H1 (cell line): ENCODE data around the gene LRRC32. TPM values are rescaled to one million over a fixed set of nuclear protein-coding genes. Genes with fewer than 3 reads are reported as not detected.
A peak's percentile ranks its signal among the peaks of the same experiment; 100 is the strongest.

Experiments used
- CTCF ChIA-PET: fragments of 300-600 bp; sonication (Branson Sonifier 250); formaldehyde crosslinking; loops from one replicate; lab custom pipeline; 2021; ENCODE audit not compliant: partially characterized antibody; lab: Charles Lee
- POLR2A ChIA-PET: fragments of 300-600 bp; sonication (Branson Sonifier 250); formaldehyde crosslinking; loops from one replicate; lab custom pipeline; 2021; ENCODE audit warnings: inconsistent platforms; ENCODE audit not compliant: partially characterized antibody; lab: Charles Lee
- DNase-seq, 2 experiments: peaks; one replicate each; pipeline versions ENCODE4 v3.0.0 to v3.0.0-alpha.2; 2010 to 2022; ENCODE audit warnings: low spot score in 2 of 2, low read depth in 1 of 2, mixed read lengths in 1 of 2
- FAIRE-seq: peaks from 2 replicates; lab custom pipeline; 2011; peaks lifted over from hg19 to GRCh38; lab: Jason Lieb, UNC
- H2AFZ ChIP-seq: 2 replicates; pipeline ENCODE4 v1.8.1; 2012; ENCODE audit warnings: low read length, inconsistent platforms
- H2AK5ac ChIP-seq: 2 replicates; pipeline ENCODE4 v1.6.1; 2013; ENCODE audit warnings: low read depth, low read length
- H2BK120ac ChIP-seq: replicated peaks from 2 replicates; pipeline ENCODE3; 2013; ENCODE audit warnings: low read depth, low read length, inconsistent platforms
- H2BK12ac ChIP-seq: 2 replicates; pipeline ENCODE4 v1.6.1; 2013; ENCODE audit warnings: low read depth, low read length
- H2BK15ac ChIP-seq: 2 replicates; pipeline ENCODE4 v1.6.1; 2013; ENCODE audit warnings: low read length
- H2BK20ac ChIP-seq: 2 replicates; pipeline ENCODE4 v1.6.1; 2013; ENCODE audit warnings: low read length
- H2BK5ac ChIP-seq: 2 replicates; pipeline ENCODE4 v1.6.1; 2013; ENCODE audit warnings: low read depth, low read length
- H3K14ac ChIP-seq: 2 replicates; pipeline ENCODE4 v1.6.1; 2013; ENCODE audit warnings: inconsistent platforms; ENCODE audit not compliant: insufficient read length
- H3K18ac ChIP-seq: 2 replicates; pipeline ENCODE4 v1.6.1; 2013; ENCODE audit warnings: low read length; ENCODE audit errors: extremely low read depth
- H3K23ac ChIP-seq: 2 replicates; pipeline ENCODE4 v1.6.1; 2013; ENCODE audit warnings: inconsistent platforms; ENCODE audit not compliant: insufficient read length
- H3K23me2 ChIP-seq: 2 replicates; pipeline ENCODE4 v1.6.1; 2013; ENCODE audit warnings: low read depth, low read length
- H3K27ac ChIP-seq: 2 replicates; pipeline ENCODE4 v1.6.1; 2011; ENCODE audit warnings: low read depth, low read length, inconsistent platforms
- H3K27me3 ChIP-seq, 4 experiments: replicated peaks in 1 of 4; 1 replicate in 1 of 4; 2 replicates in 3 of 4; pipeline versions ENCODE4 v1.6.1 to v1.8.1; 2011 to 2013; ENCODE audit warnings: low read length in 3 of 4, mild to moderate bottlenecking in 3 of 4, inconsistent platforms in 2 of 4, mixed read lengths in 2 of 4, moderate library complexity in 1 of 4; ENCODE audit not compliant: control insufficient read depth in 3 of 4, insufficient read depth in 3 of 4; ENCODE audit errors: extremely low read depth in 1 of 4
- H3K36me3 ChIP-seq, 4 experiments: 2 replicates each; pipeline versions ENCODE4 v1.6.1 to v1.8.1; 2011 to 2013; ENCODE audit warnings: mild to moderate bottlenecking in 4 of 4, low read length in 3 of 4, moderate library complexity in 2 of 4, control low read depth in 1 of 4, inconsistent platforms in 1 of 4; ENCODE audit not compliant: insufficient read depth in 4 of 4, control insufficient read depth in 2 of 4
- H3K4ac ChIP-seq: replicated peaks from 2 replicates; pipeline ENCODE3; 2013; ENCODE audit warnings: low read length, low read depth, mixed read lengths, inconsistent platforms; ENCODE audit not compliant: insufficient read length
- H3K4me1 ChIP-seq, 4 experiments: replicated peaks in 1 of 4; 1 replicate in 1 of 4; 2 replicates in 3 of 4; pipeline versions ENCODE4 v1.6.1 to v1.8.1; 2011 to 2013; ENCODE audit warnings: low read length in 3 of 4, inconsistent platforms in 2 of 4, mixed read lengths in 1 of 4; ENCODE audit not compliant: insufficient read depth in 4 of 4, control insufficient read depth in 3 of 4
- H3K4me2 ChIP-seq, 2 experiments: 2 replicates each; pipeline versions ENCODE4 v1.6.1 to v1.8.1; 2011 to 2013; ENCODE audit warnings: low read depth in 2 of 2, low read length in 2 of 2, control low read depth in 1 of 2, inconsistent platforms in 1 of 2, mild to moderate bottlenecking in 1 of 2; ENCODE audit not compliant: insufficient read depth in 1 of 2
- H3K4me3 ChIP-seq, 4 experiments: fragments of 200-600, 300-600 bp in 1 of 4; sonication (generic), shearing (Covaris generic), sonication (Bioruptor Twin) in 1 of 4; 2 replicates each; pipeline versions ENCODE4 v1.5.1 to v1.8.1; 2011 to 2016; ENCODE audit warnings: low read length in 4 of 4, low read depth in 3 of 4, control low read depth in 2 of 4, inconsistent platforms in 2 of 4, mild to moderate bottlenecking in 2 of 4, mixed read lengths in 1 of 4, moderate library complexity in 1 of 4; ENCODE audit not compliant: insufficient read depth in 2 of 4; ENCODE audit errors: extremely low read depth in 1 of 4
- H3K56ac ChIP-seq: replicated peaks from 2 replicates; pipeline ENCODE3; 2013; ENCODE audit warnings: low read depth, mild to moderate bottlenecking, mixed read lengths, low read length, inconsistent platforms; ENCODE audit not compliant: insufficient read length
- H3K79me1 ChIP-seq: 2 replicates; pipeline ENCODE4 v1.6.1; 2013; ENCODE audit warnings: low read depth, low read length, control low read depth
- H3K79me2 ChIP-seq, 2 experiments: 2 replicates each; pipeline versions ENCODE4 v1.6.1 to v1.8.1; 2012 to 2013; ENCODE audit warnings: low read length in 2 of 2, mild to moderate bottlenecking in 2 of 2, inconsistent platforms in 1 of 2; ENCODE audit not compliant: insufficient read depth in 2 of 2, control insufficient read depth in 1 of 2
- H3K9ac ChIP-seq, 4 experiments: replicated peaks in 1 of 4; 1 replicate in 1 of 4; 2 replicates in 3 of 4; pipeline versions ENCODE4 v1.6.1 to v1.8.1; 2011 to 2013; ENCODE audit warnings: low read depth in 3 of 4, low read length in 3 of 4, control low read depth in 2 of 4, mild to moderate bottlenecking in 2 of 4, moderate library complexity in 2 of 4, inconsistent platforms in 1 of 4; ENCODE audit errors: extremely low read depth in 1 of 4
- H3K9me3 ChIP-seq, 2 experiments: 2 replicates each; pipeline versions ENCODE4 v1.6.1 to v1.8.1; 2012 to 2013; ENCODE audit warnings: mild to moderate bottlenecking in 2 of 2, moderate library complexity in 2 of 2, control low read depth in 1 of 2, inconsistent platforms in 1 of 2, low read depth in 1 of 2, low read length in 1 of 2, mixed read lengths in 1 of 2; ENCODE audit not compliant: insufficient read depth in 2 of 2
- H4K20me1 ChIP-seq, 2 experiments: replicated peaks in 1 of 2; 2 replicates each; pipeline versions ENCODE3 to v1.8.1; 2011 to 2013; ENCODE audit warnings: inconsistent platforms in 2 of 2, low read length in 2 of 2, mild to moderate bottlenecking in 1 of 2; ENCODE audit not compliant: insufficient read depth in 2 of 2, control insufficient read depth in 1 of 2
- H4K5ac ChIP-seq: 2 replicates; pipeline ENCODE4 v1.6.1; 2013; ENCODE audit warnings: low read length, low read depth, mixed read lengths, inconsistent platforms; ENCODE audit not compliant: insufficient read length
- H4K8ac ChIP-seq: 2 replicates; pipeline ENCODE4 v1.8.0; 2013; ENCODE audit warnings: mild to moderate bottlenecking, moderate library complexity, low read length, inconsistent platforms; ENCODE audit not compliant: insufficient read depth; ENCODE audit errors: extremely low read depth
- H4K91ac ChIP-seq: replicated peaks from 2 replicates; pipeline ENCODE3; 2013; ENCODE audit warnings: low read length, mixed read lengths, inconsistent platforms; ENCODE audit not compliant: insufficient read length
- CBX8 ChIP-seq: fragments of 300-800, 300-1000 bp; sonication (generic); IDR thresholded peaks from 2 replicates; pipeline ENCODE4 v1.7.1; 2016; ENCODE audit warnings: low read depth, low read length, borderline replicate concordance
- E2F6 ChIP-seq: IDR thresholded peaks from 2 replicates; pipeline ENCODE4 v1.6.1; 2012; ENCODE audit warnings: inconsistent platforms
- GTF2F1 ChIP-seq: IDR thresholded peaks from 2 replicates; pipeline ENCODE4 v1.6.1; 2012; ENCODE audit warnings: low read depth, low read length, improper control_type of control experiment, borderline replicate concordance
- MAFK ChIP-seq: IDR thresholded peaks from 2 replicates; pipeline ENCODE4 v1.6.1; 2012; ENCODE audit warnings: low read depth, mild to moderate bottlenecking, improper control_type of control experiment, low read length
- MAX ChIP-seq: IDR thresholded peaks from 2 replicates; pipeline ENCODE4 v1.6.1; 2012; ENCODE audit warnings: inconsistent platforms
- NRF1 ChIP-seq: IDR thresholded peaks from 2 replicates; pipeline ENCODE4 v1.6.1; 2011; ENCODE audit warnings: mild to moderate bottlenecking, low read depth, low read length, improper control_type of control experiment
- PHF8 ChIP-seq: fragments of 200-600 bp; sonication (generic); conservative IDR thresholded peaks from 2 replicates; pipeline ENCODE4 v1.7.1; 2012; ENCODE audit warnings: low read depth, mild to moderate bottlenecking, inconsistent platforms, low read length, moderate library complexity
- SIN3A ChIP-seq, 2 experiments: IDR thresholded peaks in 1 of 2; conservative IDR thresholded peaks in 1 of 2; 2 replicates each; pipeline ENCODE4 v1.6.1; 2011 to 2012; ENCODE audit warnings: low read length in 2 of 2, improper control_type of control experiment in 1 of 2, low read depth in 1 of 2, mild to moderate bottlenecking in 1 of 2
- TAF7 ChIP-seq: optimal IDR thresholded peaks from 2 replicates; pipeline ENCODE3; 2011; ENCODE audit warnings: low read depth, mild to moderate bottlenecking, inconsistent platforms, low read length, moderate library complexity, borderline replicate concordance
- YY1 ChIP-seq: IDR thresholded peaks from 2 replicates; pipeline ENCODE4 v1.6.1; 2011; ENCODE audit warnings: low read depth, mild to moderate bottlenecking, low read length
- WGBS, 2 experiments: shearing (Covaris generic) in 1 of 2; methylation state at CpG; one replicate each; pipeline versions ENCODE4 v1.1.6 to v1.1.7; 2013 to 2015; ENCODE audit warnings: low lambda C conversion rate in 2 of 2, mixed read lengths in 2 of 2, inconsistent platforms in 1 of 2, low coverage in 1 of 2, missing lambda C conversion rate in 1 of 2; ENCODE audit not compliant: insufficient replicate concordance in 2 of 2, insufficient coverage in 1 of 2, insufficient read length in 1 of 2; ENCODE audit errors: extremely low coverage in 1 of 2, missing lambda C conversion rate in 1 of 2; 5-methylcytosine and 5-hydroxymethylcytosine counted together
- polyA plus RNA-seq, 7 experiments: library from polyadenylated mRNA; depleted of rRNA in 3 of 7; stranded (reverse) in 5 of 7; unstranded in 2 of 7; fragments of >200 nt in 5 of 7; fragments of 200-250 nt in 2 of 7; gene quantifications; 1 replicate in 5 of 7; 2 replicates in 1 of 7; 4 replicates in 1 of 7; pipeline versions ENCODE4 v1.2.1 to v1.2.3, GENCODE V29; 2011 to 2013; ENCODE audit warnings: missing spikeins in 2 of 7, mixed read lengths in 2 of 7
- total RNA-seq: library from RNA; stranded (reverse); fragmentation: NEBNext Ultra II Directional; extraction: Animal tissue kit (Norgen Biotek cat#: 25700); gene quantifications from 2 replicates; pipeline ENCODE4 v1.2.1, GENCODE V29; 2021

Gene LRRC32
- total and polyA plus RNA-seq, 2 of the 8 experiments (the other 6 are each of a cell fraction or from before 2014, with no cell fraction given) = 0.99 to 1.9 TPM

GRCh38 chr11:76629116-76629852 is 41.3 kb downstream of the LRRC32 start:
- H3K23me2 ChIP-seq = no peaks in the 10 kb centered on the region
- ChIA-PET POLR2A (no interaction called here), CTCF (interaction anchor here (0.6 to 1.5 kb wide), 6 partner anchors 11 to 156 kb away, joined by 3 to 6 read pairs (median 3); partner anchors contain the start of gene LRRC32)
- DNase-seq (no peak), FAIRE-seq (no peak)
- no peak overlapping the region for H4K8ac ChIP-seq
- no peak overlapping the region for H2BK20ac ChIP-seq
- no peaks in the 10 kb centered on the region for H3K36me3 ChIP-seq
- H3K56ac ChIP-seq = no peak overlapping the region
- H3K23ac ChIP-seq = no peak overlapping the region
- H2AFZ ChIP-seq = 0 out of 2 replicates have a peak overlapping the region, but pooled peaks have one; percentile 22
- H3K14ac ChIP-seq = no peak overlapping the region
- 94% methylated on average over 10 of the region's 10 CpGs; no CpG with 5 or more reads in 1 of the 2 experiments for WGBS, 2 experiments
- H3K4me2 ChIP-seq = no peak overlapping the region
- no peak overlapping the region for H2BK15ac ChIP-seq
- H2AK5ac ChIP-seq = 0 out of 2 replicates have a peak overlapping the region, but pooled peaks have one; percentile 24
- H4K91ac ChIP-seq = no peak overlapping the region
- no peak overlapping the region for H3K4me3 ChIP-seq
- H3K9ac ChIP-seq = no peak overlapping the region
- no peak overlapping the region for H2BK12ac ChIP-seq
- no peaks in the 10 kb centered on the region for H3K79me2 ChIP-seq
- TF ChIP-seq MAFK = no peak
- no peak for TF ChIP-seq MAX
- TF ChIP-seq SIN3A (conservative IDR thresholded peaks at IDR 0.05 in 1 of 2, IDR thresholded peaks at IDR 0.05 in 1 of 2; ENCODE audit: low read depth in 1 of 2, low read length in 2 of 2) = no peak
- TF ChIP-seq E2F6 = no peak
- no peak for TF ChIP-seq CBX8
- TF ChIP-seq TAF7 = no peak
- TF ChIP-seq GTF2F1 = no peak
- TF ChIP-seq PHF8 = no peak
- TF ChIP-seq YY1 = no peak
- no peak for TF ChIP-seq NRF1
- no peak overlapping the region for H3K27ac ChIP-seq
- no peak overlapping the region for H3K4ac ChIP-seq
- no peaks in the 10 kb centered on the region for H4K20me1 ChIP-seq
- H3K4me1 ChIP-seq = no peaks in the 10 kb centered on the region
- H3K18ac ChIP-seq = no peak overlapping the region
- H4K5ac ChIP-seq = no peak overlapping the region
- no peak overlapping the region for H2BK120ac ChIP-seq
- 0 out of 4 replicates have a peak, but pooled peaks cover 0 to 4% of the 10 kb centered on the region in 2 experiments for H3K9me3 ChIP-seq
- no peaks in the 10 kb centered on the region for H3K79me1 ChIP-seq
- H2BK5ac ChIP-seq = no peak overlapping the region
- H3K27me3 ChIP-seq = no peaks in the 10 kb centered on the region
